Measurements from ENCODE around the gene PIK3R3. TPM values are rescaled to one million over a fixed set of nuclear protein-coding genes. Genes with fewer than 3 reads are reported as not detected.

Gene PIK3R3
- total and polyA plus RNA-seq, 9 of the 15 experiments (the other 6 are each of a cell fraction or from before 2014, with no cell fraction given): 1.4 to 7.7 (median 4.6) TPM

- Histone ChIP-seq H3K4me2 (ENCODE audit: insufficient read depth, low read length) (no peak overlapping the region), H3K9ac (ENCODE audit: insufficient read depth in 1 of 2, low read depth in 2 of 2, low read length in 2 of 2) (no peak overlapping the region), H3K36me3 (ENCODE audit: control insufficient read depth, insufficient read depth, low read length) (no peaks in the 10 kb centered on the region; the same call in 2 of the 3 replicates), H3K4me3 (no peak overlapping the region), H3K9me3 (replicated peaks; ENCODE audit: control insufficient read depth, insufficient read depth, low read depth, low read length) (no peaks in the 10 kb centered on the region), H3K4me1 (replicated peaks in 1 of 2; ENCODE audit: control insufficient read depth in 2 of 2, insufficient read depth in 2 of 2, low read length in 2 of 2) (peaks cover 0 to 14% of the 10 kb centered on the region in 2 experiments; a peak in 2 of 5 replicates), H3K79me2 (ENCODE audit: control insufficient read depth, insufficient read depth, low read length) (no peaks in the 10 kb centered on the region), H3K27me3 (ENCODE audit: control insufficient read depth in 2 of 2, insufficient read depth in 2 of 2, low read length in 2 of 2) (no peaks in the 10 kb centered on the region), H2AFZ (ENCODE audit: low read depth, low read length) (no peak overlapping the region), H3K27ac (ENCODE audit: extremely low read depth, low read depth, low read length) (no peak overlapping the region), H4K20me1 (replicated peaks; ENCODE audit: control insufficient read depth, insufficient read depth, low read length) (no peaks in the 10 kb centered on the region), H3K9me1 (ENCODE audit: control insufficient read depth, insufficient read depth, low read length) (no peaks in the 10 kb centered on the region)
- DNase-seq (ENCODE audit: extremely low read depth in 1 of 4, low spot score in 3 of 4) (no peak), ATAC-seq (no peak), FAIRE-seq (no peak)
- CTCF ChIA-PET (ENCODE audit: low intra/inter-chr PET ratio): no interaction called here
- intact Hi-C loops (cut with micrococcal nuclease) (no loop called here), in situ Hi-C loops (cut with MboI) (no loop called here)
- TF ChIP-seq ZNF561 (CRISPR knock-in tag; conservative IDR thresholded peaks at IDR 0.05) (no peak), CHD1 (IDR thresholded peaks at IDR 0.05; ENCODE audit: low read length) (no peak), FOSL1 (tag; conservative IDR thresholded peaks at IDR 0.05) (peak; percentile 34; the same call in 1 of the 2 replicates)
- POLR2A ChIA-PET: interaction anchor here (3.2 kb wide), 1 partner anchor 12 kb away, joined by 9 read pairs; no protein-coding TSS in a partner anchor
- 82% methylated on average over 1 of the region's 1 CpG for WGBS (ENCODE audit: insufficient coverage, low coverage, missing lambda C conversion rate)
- no TSS peak for BruUV-seq (replicated peaks)
Observed at GRCh38 chr1:46072975-46073374, 59.5 kb downstream of the PIK3R3 start.

GRCh38 chr1:46070164-46070814, 62.1 kb downstream of the PIK3R3 start:
- in situ Hi-C loops (cut with MboI): no loop called here
- ATAC-seq (no peak; the same call in 1 of the 3 replicates), FAIRE-seq (no peak)
- TF ChIP-seq E4F1 (CRISPR knock-in tag; IDR thresholded peaks at IDR 0.05; ENCODE audit: borderline replicate concordance) (no peak), ESRRA (IDR thresholded peaks at IDR 0.05; ENCODE audit: borderline replicate concordance, low read depth) (peak; percentile 91), E2F3 (CRISPR knock-in tag; IDR thresholded peaks at IDR 0.05) (no peak), ZKSCAN3 (CRISPR knock-in tag; IDR thresholded peaks at IDR 0.05) (no peak), ZNF274 (IDR thresholded peaks at IDR 0.05; ENCODE audit: borderline replicate concordance, low read depth, low read length) (no peak), ZNF507 (tag; conservative IDR thresholded peaks at IDR 0.05) (no peak), CHD4 (IDR thresholded peaks at IDR 0.05; ENCODE audit: insufficient read depth, insufficient replicate concordance, low read depth, low read length, poor library complexity, severe bottlenecking) (no peak), HNRNPUL1 (IDR thresholded peaks at IDR 0.05; ENCODE audit: low read length) (no peak)

More at GRCh38 chr1:46070164-46070814, 62.1 kb downstream of the PIK3R3 start:
- no peak overlapping the region for H3K9ac ChIP-seq (ENCODE audit: insufficient read depth in 1 of 2, low read depth in 2 of 2, low read length in 2 of 2)
- ChIA-PET POLR2A (interaction anchor here (2.0 to 3.2 kb wide), 2 partner anchors 10 to 14 kb away, joined by 9 read pairs; no protein-coding TSS in a partner anchor), CTCF (ENCODE audit: low intra/inter-chr PET ratio) (no interaction called here)
- no TSS peak for BruUV-seq (replicated peaks)
- H3K9me3 ChIP-seq (replicated peaks; ENCODE audit: control insufficient read depth, insufficient read depth, low read depth, low read length): no peaks in the 10 kb centered on the region
- H4K20me1 ChIP-seq (replicated peaks; ENCODE audit: control insufficient read depth, insufficient read depth, low read length): no peaks in the 10 kb centered on the region
- no peaks in the 10 kb centered on the region for H3K27me3 ChIP-seq (ENCODE audit: control insufficient read depth in 2 of 2, insufficient read depth in 2 of 2, low read length in 2 of 2)
- H3K79me2 ChIP-seq (ENCODE audit: control insufficient read depth, insufficient read depth, low read length): no peaks in the 10 kb centered on the region
- H2AFZ ChIP-seq (ENCODE audit: low read depth, low read length): peak overlapping the region; percentile 20; the same call in 1 of the 2 replicates
- WGBS (ENCODE audit: insufficient coverage, low coverage, missing lambda C conversion rate): 41% methylated on average over 6 of the region's 6 CpGs
- peaks cover 3% of the 10 kb centered on the region; the same call in 1 of the 3 replicates for H3K36me3 ChIP-seq (ENCODE audit: control insufficient read depth, insufficient read depth, low read length)
- peak in 1 of 4 experiments; percentile 14 for DNase-seq (ENCODE audit: extremely low read depth in 1 of 4, low spot score in 3 of 4)
- intact Hi-C loops (cut with micrococcal nuclease): no loop called here
- no peak overlapping the region for H3K4me3 ChIP-seq
- H3K9me1 ChIP-seq (ENCODE audit: control insufficient read depth, insufficient read depth, low read length): no peaks in the 10 kb centered on the region
- no peak overlapping the region for H3K4me2 ChIP-seq (ENCODE audit: insufficient read depth, low read length)
- peak overlapping the region; percentile 6; the same call in 1 of the 3 replicates for H3K27ac ChIP-seq (ENCODE audit: extremely low read depth, low read depth, low read length)
- peaks cover 0 to 18% of the 10 kb centered on the region in 2 experiments; a peak in 3 of 5 replicates for H3K4me1 ChIP-seq (replicated peaks in 1 of 2; ENCODE audit: control insufficient read depth in 2 of 2, insufficient read depth in 2 of 2, low read length in 2 of 2)

Data from K562 (cell line).